Neutrophil (primary cell): ENCODE data around the gene SLC2A6.

ENCODE experiments used
- H3K27ac ChIP-seq: fragments of 200-600 bp; sonication (generic); 2 replicates; pipeline ENCODE4 v1.5.1; 2016; ENCODE audit warnings: mild to moderate bottlenecking, moderate library complexity
- H3K27me3 ChIP-seq: fragments of 200-600 bp; sonication (generic); 2 replicates; pipeline ENCODE4 v1.6.0; 2016; ENCODE audit warnings: mild to moderate bottlenecking
- H3K36me3 ChIP-seq: fragments of 200-600 bp; sonication (generic); 2 replicates; pipeline ENCODE4 v1.5.1; 2017
- H3K4me1 ChIP-seq, 2 experiments: fragments of 200-600 bp in 1 of 2; sonication (generic) in 1 of 2; 1 replicate in 1 of 2; 2 replicates in 1 of 2; pipeline versions ENCODE4 v1.5.1 to v1.6.1; 2013 to 2016; ENCODE audit warnings: low read depth in 1 of 2, low read length in 1 of 2, mild to moderate bottlenecking in 1 of 2, moderate library complexity in 1 of 2; ENCODE audit not compliant: control insufficient read depth in 1 of 2, insufficient read depth in 1 of 2
- H3K4me3 ChIP-seq, 2 experiments: fragments of 200-600 bp in 1 of 2; sonication (generic) in 1 of 2; 1 replicate in 1 of 2; 2 replicates in 1 of 2; pipeline ENCODE4 v1.5.1; 2013 to 2016; ENCODE audit warnings: low read depth in 1 of 2, low read length in 1 of 2, mild to moderate bottlenecking in 1 of 2, moderate library complexity in 1 of 2
- H3K9me3 ChIP-seq: fragments of 200-600 bp; sonication (generic); 2 replicates; pipeline ENCODE4 v1.5.1; 2016
- CTCF ChIP-seq: fragments of 200-600 bp; sonication (generic); IDR thresholded peaks from 2 replicates; pipeline ENCODE4 v1.5.1; 2016; ENCODE audit warnings: antibody characterized with exemption

SLC2A6 gene

GRCh38 chr9:133505186-133505830 is 26.4 kb upstream of the SLC2A6 start:
- Histone ChIP-seq H3K27me3 (peaks cover 35% of the 10 kb centered on the region), H3K36me3 (no peaks in the 10 kb centered on the region), H3K9me3 (no peaks in the 10 kb centered on the region), H3K4me3 (no peak overlapping the region), H3K4me1 (no peaks in the 10 kb centered on the region), H3K27ac (no peak overlapping the region)
- no peak for TF ChIP-seq CTCF

GRCh38 chr9:133502112-133502511 is 23.2 kb upstream of the SLC2A6 start:
- Histone ChIP-seq H3K27me3 (peaks cover 3% of the 10 kb centered on the region), H3K9me3 (no peaks in the 10 kb centered on the region), H3K27ac (no peak overlapping the region), H3K4me1 (no peaks in the 10 kb centered on the region), H3K36me3 (no peaks in the 10 kb centered on the region), H3K4me3 (no peak overlapping the region)
- TF ChIP-seq CTCF, result no peak

DNA sequence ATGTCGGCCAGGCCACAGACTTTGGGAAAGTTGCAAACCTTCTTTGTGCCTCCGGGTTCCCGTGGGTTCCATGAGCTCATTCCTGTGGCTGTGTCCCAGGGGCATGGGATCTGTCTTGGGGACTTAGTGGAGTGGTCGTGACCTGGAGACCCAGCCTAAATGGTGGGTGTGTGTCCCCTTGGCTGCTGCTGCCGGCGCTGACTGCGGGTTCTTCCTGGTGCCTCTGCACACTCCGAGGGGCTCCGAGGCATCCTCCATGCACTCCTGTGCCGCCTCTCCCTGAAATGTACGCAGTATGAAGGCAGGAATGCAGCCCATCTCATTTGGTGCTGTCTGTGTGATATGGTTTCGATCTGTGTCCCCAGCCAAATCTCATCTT is 21.0 kb upstream of the SLC2A6 start:
- Histone ChIP-seq H3K27me3 (no peaks in the 10 kb centered on the region), H3K36me3 (no peaks in the 10 kb centered on the region), H3K4me1 (no peaks in the 10 kb centered on the region), H3K27ac (no peak overlapping the region), H3K9me3 (no peaks in the 10 kb centered on the region), H3K4me3 (no peak overlapping the region)
- TF ChIP-seq CTCF, result no peak

DNA sequence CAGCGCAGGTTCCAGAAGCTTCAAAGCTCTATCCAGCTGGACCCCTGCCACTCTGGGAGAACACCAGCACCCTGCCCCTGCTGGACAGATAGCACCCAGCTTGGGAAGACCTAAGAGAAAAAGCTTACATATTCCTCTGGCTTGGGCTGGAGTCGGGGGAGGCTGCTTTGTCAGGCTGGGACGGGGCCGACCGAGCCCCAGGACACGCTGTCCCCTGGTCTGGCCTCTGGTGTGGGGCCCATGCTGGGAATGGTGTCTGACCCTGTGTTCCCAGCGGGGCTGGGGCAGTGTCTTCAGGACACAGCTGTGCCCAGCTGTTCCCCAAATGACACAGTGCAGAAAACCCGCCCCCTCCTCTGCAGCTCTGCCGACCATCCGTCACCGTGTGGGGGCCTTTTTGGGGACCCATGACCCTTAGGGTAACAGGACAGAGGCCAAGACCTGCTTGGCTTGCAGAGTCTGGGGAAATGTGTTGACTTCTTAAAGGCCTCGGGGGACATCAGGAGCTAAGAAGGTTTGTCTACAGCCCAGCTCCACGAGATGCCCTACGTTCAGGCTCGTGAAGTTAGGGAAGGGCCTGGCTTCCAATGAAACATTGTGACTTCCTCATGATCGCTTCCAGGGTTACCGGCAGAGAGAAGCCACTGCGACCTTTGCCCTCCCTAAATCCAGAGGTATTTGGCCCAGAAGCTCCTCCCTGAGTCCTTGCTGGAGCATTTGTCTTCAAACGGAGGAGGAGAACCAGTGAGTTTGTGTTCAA is 20.4 kb upstream of the SLC2A6 start:
- Histone ChIP-seq H3K4me3 (no peak overlapping the region), H3K27me3 (no peaks in the 10 kb centered on the region), H3K4me1 (no peaks in the 10 kb centered on the region), H3K27ac (no peak overlapping the region), H3K9me3 (no peaks in the 10 kb centered on the region), H3K36me3 (no peaks in the 10 kb centered on the region)
- TF ChIP-seq CTCF, result no peak

DNA sequence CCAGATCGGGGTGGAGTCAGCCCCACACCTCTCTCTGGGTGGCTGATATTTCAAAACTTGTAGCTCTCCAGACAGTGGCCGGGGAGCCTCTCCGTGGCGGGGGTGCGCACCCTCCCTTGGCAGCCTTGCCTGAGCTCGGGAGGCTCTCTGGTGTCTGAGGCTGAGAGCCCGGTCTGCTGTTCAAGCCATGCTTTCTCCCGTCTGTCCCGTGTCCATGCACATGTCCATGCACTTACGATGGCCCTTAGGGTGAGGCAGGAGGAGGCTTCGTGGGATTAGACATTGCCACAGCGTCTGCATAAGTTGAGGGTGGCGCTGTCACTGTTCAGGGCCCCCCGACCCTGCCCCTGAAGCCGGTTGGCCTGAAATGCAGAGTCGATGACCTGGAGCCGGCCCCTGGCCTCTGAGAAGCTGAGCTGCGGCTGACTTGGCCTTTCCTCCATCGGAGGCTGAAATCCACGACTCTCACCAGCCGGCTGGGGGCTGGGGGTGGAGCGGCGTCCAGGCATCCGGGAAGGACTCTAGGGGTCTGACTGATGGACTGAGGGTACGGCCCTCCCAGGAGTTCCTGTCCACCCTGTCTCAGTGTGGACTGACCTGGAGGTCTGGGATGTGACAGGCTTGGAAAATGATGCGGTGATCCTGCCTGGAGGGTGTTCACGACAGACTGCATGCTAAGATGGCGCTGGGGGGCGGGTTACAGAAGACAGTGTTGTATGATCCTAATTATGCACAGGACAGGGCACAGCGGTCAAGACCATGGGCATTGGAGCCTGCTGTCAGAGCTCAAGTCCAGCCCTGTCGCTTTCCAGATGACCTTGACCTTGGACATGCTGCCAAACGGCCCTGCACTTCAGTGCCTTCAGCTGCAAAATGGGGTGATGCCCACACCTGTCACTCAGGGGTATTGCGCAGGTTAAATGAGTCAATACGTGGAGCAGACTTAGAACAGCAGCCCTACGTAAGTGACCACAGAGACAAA is 18.3 kb upstream of the SLC2A6 start:
- Histone ChIP-seq H3K9me3 (no peaks in the 10 kb centered on the region), H3K27me3 (no peaks in the 10 kb centered on the region), H3K4me1 (no peaks in the 10 kb centered on the region), H3K4me3 (no peak overlapping the region), H3K27ac (no peak overlapping the region), H3K36me3 (no peaks in the 10 kb centered on the region)
- no peak for TF ChIP-seq CTCF
